Measurements from ENCODE around the gene DAAM1.

- TF ChIP-seq CTCF (IDR thresholded peaks at IDR 0.05 in 8 of 11, conservative IDR thresholded peaks at IDR 0.05 in 3 of 11) (no peak), POLR2A (IDR thresholded peaks at IDR 0.05) (no peak)
These were observed 171.8 kb downstream of the DAAM1 start for GRCh38 chr14:59360233-59360632.

All from spleen (tissue), 7 donors.